Measurements from ENCODE around the gene VAPA.

- TF ChIP-seq CTCF (conservative IDR thresholded peaks at IDR 0.05; ENCODE audit: low read depth, low read length) (no peak), POLR2A (IDR thresholded peaks at IDR 0.05; ENCODE audit: low read depth, low read length) (no peak), CEBPB (IDR thresholded peaks at IDR 0.05; ENCODE audit: low read depth, low read length) (no peak), FOS (IDR thresholded peaks at IDR 0.05; ENCODE audit: low read depth, low read length) (no peak), USF2 (IDR thresholded peaks at IDR 0.05; ENCODE audit: low read depth, low read length) (no peak)
Observed at GRCh38 chr18:9870431-9871008, 43.3 kb upstream of the VAPA start.

Measured in IMR-90 (cell line).